Measurements from ENCODE around the gene SNU13. TPM values are rescaled to one million over a fixed set of nuclear protein-coding genes. Genes with fewer than 3 reads are reported as not detected.

The SNU13 gene
- total and polyA plus RNA-seq, 5 donors, result 195 to 246 (median 223) TPM

DNA sequence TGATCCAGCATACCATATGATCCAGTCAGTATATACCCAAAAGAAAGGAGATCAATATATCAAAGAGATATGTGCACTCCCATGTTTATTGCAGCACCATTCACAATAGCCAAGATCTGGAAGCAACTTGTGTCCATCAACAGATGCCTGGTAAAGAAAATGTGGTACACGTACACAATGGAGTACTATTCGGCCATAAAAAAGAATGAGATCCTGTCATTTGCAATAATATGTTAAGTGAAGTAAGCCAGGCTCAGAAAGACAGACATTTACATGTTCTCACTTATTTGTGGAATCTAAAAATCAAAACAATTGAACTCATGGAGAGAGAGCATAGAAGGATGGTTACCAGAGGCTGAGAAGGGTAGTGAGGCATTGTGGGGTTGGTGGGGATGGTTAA lies 27.0 kb downstream of the SNU13 start:
- WGBS, result 96% methylated on average over 2 of the region's 2 CpGs
- Histone ChIP-seq H3K27me3 (ENCODE audit: control insufficient read depth, insufficient read depth) (no peaks in the 10 kb centered on the region), H3K9me3 (ENCODE audit: control insufficient read depth, low read length) (no peaks in the 10 kb centered on the region), H3K27ac (ENCODE audit: low read length) (no peak overlapping the region), H3K4me1 (ENCODE audit: control insufficient read depth, insufficient read depth, low read length) (no peaks in the 10 kb centered on the region), H3K4me3 (ENCODE audit: low read length) (no peak overlapping the region)
- intact Hi-C loops (cut with DNase I), result no loop called here
- DNase-seq (no peak), ATAC-seq (no peak)

- WGBS, result 63% methylated on average over 3 of the region's 3 CpGs
- no peak for DNase-seq
- no peaks in the 10 kb centered on the region for H3K4me1 ChIP-seq (ENCODE audit: control insufficient read depth, insufficient read depth, low read length)
- H3K27me3 ChIP-seq (ENCODE audit: control insufficient read depth, insufficient read depth), result no peaks in the 10 kb centered on the region
- no peak overlapping the region for H3K4me3 ChIP-seq (ENCODE audit: low read length)
- H3K9me3 ChIP-seq (ENCODE audit: control insufficient read depth, low read length), result no peaks in the 10 kb centered on the region
- no peak for ATAC-seq
- peak overlapping the region; percentile 86 for H3K27ac ChIP-seq (ENCODE audit: low read length)
- intact Hi-C loops (cut with DNase I), result no loop called here
These were observed 27.6 kb downstream of the SNU13 start for GRCh38 chr22:41661088-41661487.

DNA sequence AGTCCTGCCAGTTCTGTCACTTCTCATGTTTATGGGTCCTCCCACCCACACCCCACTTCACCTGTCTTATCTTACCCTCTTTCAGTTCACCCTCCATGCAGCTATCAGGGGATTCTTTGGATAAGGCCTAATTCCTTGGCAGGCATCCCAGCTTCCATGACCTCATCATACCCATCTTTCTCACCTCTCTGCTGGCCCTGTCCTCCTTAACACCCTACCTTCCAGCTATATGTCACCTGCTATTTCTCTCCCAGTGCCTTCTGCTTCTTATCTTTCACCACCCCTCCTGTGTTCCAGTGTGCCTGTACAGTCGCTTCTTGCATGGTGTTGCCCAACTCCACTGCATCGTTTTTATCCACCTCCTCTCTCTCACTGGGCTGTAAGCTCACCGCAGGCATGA lies 28.3 kb downstream of the SNU13 start:
- ATAC-seq, result peak; percentile 86 to 92
- peak overlapping the region; percentile 21 for H3K27ac ChIP-seq (ENCODE audit: low read length)
- no peaks in the 10 kb centered on the region for H3K9me3 ChIP-seq (ENCODE audit: control insufficient read depth, low read length)
- H3K27me3 ChIP-seq (ENCODE audit: control insufficient read depth, insufficient read depth), result no peaks in the 10 kb centered on the region
- H3K4me1 ChIP-seq (ENCODE audit: control insufficient read depth, insufficient read depth, low read length), result no peaks in the 10 kb centered on the region
- peak in 1 of 3 donors; percentile 42 for DNase-seq
- WGBS, result 59% methylated on average over 3 of the region's 3 CpGs
- H3K4me3 ChIP-seq (ENCODE audit: low read length), result no peak overlapping the region
- intact Hi-C loops (cut with DNase I), result no loop called here

DNA sequence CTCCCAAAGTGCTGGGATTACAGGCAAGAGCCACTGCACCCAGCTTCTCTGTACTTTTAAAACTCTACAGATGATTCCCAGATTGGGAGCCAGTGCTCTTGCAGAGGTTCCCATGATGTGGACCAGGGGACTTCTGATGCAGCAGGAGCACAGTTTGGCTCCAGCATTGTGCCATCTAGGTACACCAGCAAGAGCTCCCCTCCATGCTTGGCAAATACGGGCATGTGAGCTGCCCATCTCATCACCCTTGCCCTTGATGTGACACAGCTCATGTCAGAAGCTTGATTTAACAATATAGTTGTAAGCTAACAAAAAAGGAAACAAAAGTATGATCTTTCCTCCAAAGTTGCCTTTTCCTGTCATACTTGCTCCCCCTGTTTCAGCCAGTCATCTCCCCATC lies 28.7 kb downstream of the SNU13 start:
- no peak for DNase-seq
- 62% methylated on average over 1 of the region's 1 CpG for WGBS
- H3K27ac ChIP-seq (ENCODE audit: low read length), result peak overlapping the region; percentile 21

GRCh38 chr22:41658869-41659268 lies 29.8 kb downstream of the SNU13 start:
- Histone ChIP-seq H3K27me3 (ENCODE audit: control insufficient read depth, insufficient read depth) (no peaks in the 10 kb centered on the region), H3K27ac (ENCODE audit: low read length) (peak overlapping the region; percentile 12), H3K4me1 (ENCODE audit: control insufficient read depth, insufficient read depth, low read length) (no peaks in the 10 kb centered on the region), H3K4me3 (ENCODE audit: low read length) (no peak overlapping the region), H3K9me3 (ENCODE audit: control insufficient read depth, low read length) (no peaks in the 10 kb centered on the region)
- DNase-seq, result no peak
- WGBS, result 94% methylated on average over 17 of the region's 17 CpGs
- intact Hi-C loops (cut with DNase I), result no loop called here
- no peak for ATAC-seq

More for the DNA sequence above, 28.7 kb downstream of the SNU13 start:
- Histone ChIP-seq H3K27me3 (ENCODE audit: control insufficient read depth, insufficient read depth) (no peaks in the 10 kb centered on the region), H3K9me3 (ENCODE audit: control insufficient read depth, low read length) (no peaks in the 10 kb centered on the region), H3K4me1 (ENCODE audit: control insufficient read depth, insufficient read depth, low read length) (no peaks in the 10 kb centered on the region), H3K4me3 (ENCODE audit: low read length) (no peak overlapping the region)
- intact Hi-C loops (cut with DNase I), result no loop called here
- ATAC-seq, result peak; percentile 67 to 77

DNA sequence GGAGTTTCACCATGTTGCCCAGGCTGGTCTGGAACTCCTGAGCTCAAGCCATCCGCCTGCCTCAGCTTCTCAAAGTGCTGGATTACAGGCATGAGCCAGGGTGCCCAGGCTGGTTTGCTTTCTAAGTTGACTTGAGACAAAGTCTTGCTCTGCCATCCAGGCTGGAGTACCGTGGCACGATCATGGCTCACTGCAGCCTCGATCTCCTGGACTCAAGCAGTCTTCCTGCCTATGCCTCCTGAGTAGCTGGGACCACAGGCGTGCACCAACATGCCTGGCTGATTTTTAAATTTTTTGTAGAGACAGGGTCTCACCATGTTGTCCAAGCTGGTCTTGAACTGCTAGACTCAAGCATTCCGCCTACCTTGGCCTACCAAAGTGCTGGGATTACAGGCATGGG lies 31.0 kb downstream of the SNU13 start:
- H3K9me3 ChIP-seq (ENCODE audit: control insufficient read depth, low read length), result no peaks in the 10 kb centered on the region
- over 99% methylated on average over 6 of the region's 6 CpGs for WGBS
- no peak for DNase-seq
- no peak for ATAC-seq
- no peak overlapping the region for H3K27ac ChIP-seq (ENCODE audit: low read length)
- H3K4me1 ChIP-seq (ENCODE audit: control insufficient read depth, insufficient read depth, low read length), result no peaks in the 10 kb centered on the region
- intact Hi-C loops (cut with DNase I), result no loop called here
- no peaks in the 10 kb centered on the region for H3K27me3 ChIP-seq (ENCODE audit: control insufficient read depth, insufficient read depth)
- H3K4me3 ChIP-seq (ENCODE audit: low read length), result no peak overlapping the region

DNA sequence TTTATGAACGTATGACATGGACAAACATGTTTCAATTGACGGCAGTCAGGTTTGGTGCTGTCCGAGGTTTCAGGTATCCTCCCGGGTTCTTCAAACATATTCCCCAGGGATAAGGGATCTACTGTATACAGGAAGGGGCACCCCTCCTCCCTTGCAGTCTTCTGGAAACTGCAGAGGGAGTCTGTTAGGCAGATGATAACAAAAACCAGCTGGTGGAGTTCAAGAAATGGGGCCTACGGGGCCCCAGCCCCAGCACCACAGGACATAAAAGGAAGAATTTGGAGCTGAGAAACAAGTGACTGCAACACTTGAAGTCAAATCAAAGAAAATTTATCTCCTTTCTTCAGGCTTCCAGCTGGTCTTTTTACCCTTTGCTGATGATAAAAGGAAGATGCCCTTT lies 32.1 kb downstream of the SNU13 start:
- Histone ChIP-seq H3K27me3 (ENCODE audit: control insufficient read depth, insufficient read depth) (no peaks in the 10 kb centered on the region), H3K4me3 (ENCODE audit: low read length) (no peak overlapping the region), H3K9me3 (ENCODE audit: control insufficient read depth, low read length) (no peaks in the 10 kb centered on the region), H3K27ac (ENCODE audit: low read length) (no peak overlapping the region), H3K4me1 (ENCODE audit: control insufficient read depth, insufficient read depth, low read length) (no peaks in the 10 kb centered on the region)
- WGBS, result 53% methylated on average over 5 of the region's 5 CpGs
- no peak for DNase-seq
- ATAC-seq, result no peak
- intact Hi-C loops (cut with DNase I), result no loop called here

GRCh38 chr22:41654322-41654721 lies 34.3 kb downstream of the SNU13 start:
- intact Hi-C loops (cut with DNase I), result no loop called here
- Histone ChIP-seq H3K4me3 (ENCODE audit: low read length) (no peak overlapping the region), H3K9me3 (ENCODE audit: control insufficient read depth, low read length) (no peaks in the 10 kb centered on the region), H3K27me3 (ENCODE audit: control insufficient read depth, insufficient read depth) (no peaks in the 10 kb centered on the region), H3K4me1 (ENCODE audit: control insufficient read depth, insufficient read depth, low read length) (no peaks in the 10 kb centered on the region), H3K27ac (ENCODE audit: low read length) (no peak overlapping the region)
- 92% methylated on average over 3 of the region's 3 CpGs for WGBS
- DNase-seq, result no peak
- ATAC-seq, result no peak

- DNase-seq (no peak), ATAC-seq (no peak)
- 94% methylated on average over 11 of the region's 11 CpGs for WGBS
These were observed 37.8 kb downstream of the SNU13 start for GRCh38 chr22:41650821-41651220.

GRCh38 chr22:41650229-41650628 lies 38.4 kb downstream of the SNU13 start:
- ATAC-seq (no peak), DNase-seq (no peak)
- H3K4me1 ChIP-seq (ENCODE audit: control insufficient read depth, insufficient read depth, low read length), result no peaks in the 10 kb centered on the region
- H3K27me3 ChIP-seq (ENCODE audit: control insufficient read depth, insufficient read depth), result no peaks in the 10 kb centered on the region
- no peak overlapping the region for H3K27ac ChIP-seq (ENCODE audit: low read length)
- H3K9me3 ChIP-seq (ENCODE audit: control insufficient read depth, low read length), result no peaks in the 10 kb centered on the region
- WGBS, result 96% methylated on average over 1 of the region's 1 CpG
- no peak overlapping the region for H3K4me3 ChIP-seq (ENCODE audit: low read length)
- intact Hi-C loops (cut with DNase I), result no loop called here

More at GRCh38 chr22:41650821-41651220, 37.8 kb downstream of the SNU13 start:
- Histone ChIP-seq H3K27me3 (ENCODE audit: control insufficient read depth, insufficient read depth) (no peaks in the 10 kb centered on the region), H3K4me1 (ENCODE audit: control insufficient read depth, insufficient read depth, low read length) (no peaks in the 10 kb centered on the region), H3K9me3 (ENCODE audit: control insufficient read depth, low read length) (no peaks in the 10 kb centered on the region), H3K4me3 (ENCODE audit: low read length) (no peak overlapping the region), H3K27ac (ENCODE audit: low read length) (no peak overlapping the region)
- intact Hi-C loops (cut with DNase I), result no loop called here

- Histone ChIP-seq H3K4me3 (ENCODE audit: low read length) (no peak overlapping the region), H3K27ac (ENCODE audit: low read length) (no peak overlapping the region), H3K27me3 (ENCODE audit: control insufficient read depth, insufficient read depth) (no peaks in the 10 kb centered on the region), H3K4me1 (ENCODE audit: control insufficient read depth, insufficient read depth, low read length) (no peaks in the 10 kb centered on the region), H3K9me3 (ENCODE audit: control insufficient read depth, low read length) (no peaks in the 10 kb centered on the region)
- no peak for ATAC-seq
- WGBS, result 94% methylated on average over 1 of the region's 1 CpG
- DNase-seq, result no peak
- intact Hi-C loops (cut with DNase I), result no loop called here
These were observed 40.2 kb downstream of the SNU13 start for GRCh38 chr22:41648432-41648831.

- DNase-seq (no peak), ATAC-seq (no peak)
- Histone ChIP-seq H3K27me3 (ENCODE audit: control insufficient read depth, insufficient read depth) (no peaks in the 10 kb centered on the region), H3K4me1 (ENCODE audit: control insufficient read depth, insufficient read depth, low read length) (no peaks in the 10 kb centered on the region), H3K27ac (ENCODE audit: low read length) (no peak overlapping the region), H3K4me3 (ENCODE audit: low read length) (no peak overlapping the region), H3K9me3 (ENCODE audit: control insufficient read depth, low read length) (no peaks in the 10 kb centered on the region)
- intact Hi-C loops (cut with DNase I), result no loop called here
- WGBS, result 92% methylated on average over 3 of the region's 3 CpGs
These were observed 40.9 kb downstream of the SNU13 start for GRCh38 chr22:41647771-41648170.

Measured in right cardiac atrium (tissue), 5 donors.